HepG2 (cell line): ENCODE data around the gene SHF. TPM values are rescaled to one million over a fixed set of nuclear protein-coding genes. Genes with fewer than 3 reads are reported as not detected.

Experiments
- ATF1 ChIP-seq: IDR thresholded peaks from 2 replicates; pipeline ENCODE4 v1.6.1; 2016; ENCODE audit warnings: mild to moderate bottlenecking, control low read depth
- GZF1 ChIP-seq: sonication (generic); formaldehyde crosslinking; IDR thresholded peaks from 2 replicates; pipeline ENCODE4 v1.5.1; 2020; ENCODE audit warnings: mild to moderate bottlenecking, missing genetic modification reagents
- HHEX ChIP-seq: IDR thresholded peaks from 2 replicates; pipeline ENCODE4 v1.6.1; 2016; ENCODE audit warnings: control low read depth
- KMT2A ChIP-seq: sonication (generic); formaldehyde crosslinking; IDR thresholded peaks from 2 replicates; pipeline ENCODE4 v1.4.0; 2020; ENCODE audit warnings: missing genetic modification reagents
- NCOA5 ChIP-seq: sonication (generic); formaldehyde crosslinking; IDR thresholded peaks from 2 replicates; pipeline ENCODE4 v1.4.0; 2020; ENCODE audit warnings: missing genetic modification reagents
- POLR2G ChIP-seq: fragments of 200-400 bp; formaldehyde crosslinking; IDR thresholded peaks from 2 replicates; pipeline ENCODE4 v1.6.1; 2018; ENCODE audit warnings: mild to moderate bottlenecking, low read depth, low read length, moderate library complexity
- RBAK ChIP-seq: sonication (generic); formaldehyde crosslinking; IDR thresholded peaks from 2 replicates; pipeline ENCODE4 v1.5.1; 2020; ENCODE audit warnings: mild to moderate bottlenecking, missing genetic modification reagents
- REPIN1 ChIP-seq: sonication (generic); formaldehyde crosslinking; IDR thresholded peaks from 2 replicates; pipeline ENCODE4 v1.8.0; 2022; ENCODE audit warnings: missing genetic modification reagents, low read depth, mild to moderate bottlenecking, borderline replicate concordance
- SOX13 ChIP-seq, 3 experiments: fragments of 450-650 bp in 1 of 3; sonication (generic) in 1 of 3; formaldehyde crosslinking in 1 of 3; IDR thresholded peaks in 2 of 3; conservative IDR thresholded peaks in 1 of 3; 2 replicates each; pipeline versions ENCODE4 v1.5.0 to v1.6.1; 2016 to 2020; ENCODE audit warnings: antibody characterized with exemption in 1 of 3, mild to moderate bottlenecking in 1 of 3, missing compliant biosample characterization in 1 of 3, missing genetic modification reagents in 1 of 3, moderate library complexity in 1 of 3
- SRF ChIP-seq: IDR thresholded peaks from 2 replicates; pipeline ENCODE4 v1.6.1; 2011; ENCODE audit warnings: mild to moderate bottlenecking, low read depth, low read length, moderate library complexity
- STAT5B ChIP-seq: sonication (generic); formaldehyde crosslinking; IDR thresholded peaks from 2 replicates; pipeline ENCODE4 v1.4.0; 2020; ENCODE audit warnings: missing genetic modification reagents
- TRIM24 ChIP-seq: sonication (generic); formaldehyde crosslinking; IDR thresholded peaks from 2 replicates; pipeline ENCODE4 v1.8.0; 2022; ENCODE audit warnings: mild to moderate bottlenecking, missing genetic modification reagents
- WIZ ChIP-seq: sonication (generic); formaldehyde crosslinking; IDR thresholded peaks from 2 replicates; pipeline ENCODE4 v1.5.1; 2020; ENCODE audit warnings: mild to moderate bottlenecking, missing genetic modification reagents
- ZFP41 ChIP-seq: sonication (generic); formaldehyde crosslinking; IDR thresholded peaks from 2 replicates; pipeline ENCODE4 v1.4.0; 2020; ENCODE audit warnings: mild to moderate bottlenecking, missing genetic modification reagents, borderline replicate concordance
- ZNF136 ChIP-seq: sonication (generic); formaldehyde crosslinking; IDR thresholded peaks from 2 replicates; pipeline ENCODE4 v1.8.1; 2022; ENCODE audit warnings: low read depth, mild to moderate bottlenecking, moderate library complexity, missing genetic modification reagents
- ZNF383 ChIP-seq: sonication (generic); formaldehyde crosslinking; IDR thresholded peaks from 2 replicates; pipeline ENCODE4 v1.4.0; 2020; ENCODE audit warnings: missing genetic modification reagents, mild to moderate bottlenecking, borderline replicate concordance
- ZNF451 ChIP-seq: sonication (generic); formaldehyde crosslinking; IDR thresholded peaks from 2 replicates; pipeline ENCODE4 v1.5.0; 2020; ENCODE audit warnings: mild to moderate bottlenecking, missing genetic modification reagents
- ZNF543 ChIP-seq: sonication (generic); formaldehyde crosslinking; IDR thresholded peaks from 2 replicates; pipeline ENCODE4 v1.4.0; 2020; ENCODE audit warnings: mild to moderate bottlenecking, missing genetic modification reagents
- polyA plus RNA-seq, 8 experiments: library from polyadenylated mRNA; depleted of rRNA in 3 of 8; stranded (reverse) in 7 of 8; unstranded in 1 of 8; fragments of >200 nt; fragmentation: Illumina TruSeq in 4 of 8; extraction: Trizol in 4 of 8; gene quantifications; 2 replicates each; pipeline versions ENCODE4 v1.2.1 to v1.2.3, GENCODE V29; 2011 to 2016; ENCODE audit warnings: low read depth in 4 of 8, missing spikeins in 1 of 8, mixed read lengths in 1 of 8; ENCODE audit not compliant: insufficient read depth in 1 of 8
- total RNA-seq, 5 experiments: library from RNA; depleted of rRNA; stranded (reverse); fragments of >200 nt; fragmentation: Illumina TruSeq; extraction: Trizol; gene quantifications; 2 replicates each; pipeline ENCODE4 v1.2.3, GENCODE V29; 2016; ENCODE audit warnings: low read depth in 1 of 5
- TF ChIP-seq, protein P1 (sequence below): sonication (generic); formaldehyde crosslinking; IDR thresholded peaks from 2 replicates; pipeline ENCODE4 v1.4.0; 2020; ENCODE audit warnings: missing genetic modification reagents, mild to moderate bottlenecking, borderline replicate concordance
- TF ChIP-seq, protein P2 (sequence below): sonication (generic); formaldehyde crosslinking; IDR thresholded peaks from 2 replicates; pipeline ENCODE4 v1.9.0; 2021; ENCODE audit warnings: missing genetic modification reagents, borderline replicate concordance
- TF ChIP-seq, protein P3 (sequence below): sonication (generic); formaldehyde crosslinking; IDR thresholded peaks from 2 replicates; pipeline ENCODE4 v1.8.0; 2022; ENCODE audit warnings: missing genetic modification reagents, mild to moderate bottlenecking, inconsistent platforms, borderline replicate concordance

SHF gene
- total and polyA plus RNA-seq, 2 of the 13 experiments (the other 11 are each of a cell fraction or from before 2014, with no cell fraction given): 20.9 to 25.5 TPM

DNA sequence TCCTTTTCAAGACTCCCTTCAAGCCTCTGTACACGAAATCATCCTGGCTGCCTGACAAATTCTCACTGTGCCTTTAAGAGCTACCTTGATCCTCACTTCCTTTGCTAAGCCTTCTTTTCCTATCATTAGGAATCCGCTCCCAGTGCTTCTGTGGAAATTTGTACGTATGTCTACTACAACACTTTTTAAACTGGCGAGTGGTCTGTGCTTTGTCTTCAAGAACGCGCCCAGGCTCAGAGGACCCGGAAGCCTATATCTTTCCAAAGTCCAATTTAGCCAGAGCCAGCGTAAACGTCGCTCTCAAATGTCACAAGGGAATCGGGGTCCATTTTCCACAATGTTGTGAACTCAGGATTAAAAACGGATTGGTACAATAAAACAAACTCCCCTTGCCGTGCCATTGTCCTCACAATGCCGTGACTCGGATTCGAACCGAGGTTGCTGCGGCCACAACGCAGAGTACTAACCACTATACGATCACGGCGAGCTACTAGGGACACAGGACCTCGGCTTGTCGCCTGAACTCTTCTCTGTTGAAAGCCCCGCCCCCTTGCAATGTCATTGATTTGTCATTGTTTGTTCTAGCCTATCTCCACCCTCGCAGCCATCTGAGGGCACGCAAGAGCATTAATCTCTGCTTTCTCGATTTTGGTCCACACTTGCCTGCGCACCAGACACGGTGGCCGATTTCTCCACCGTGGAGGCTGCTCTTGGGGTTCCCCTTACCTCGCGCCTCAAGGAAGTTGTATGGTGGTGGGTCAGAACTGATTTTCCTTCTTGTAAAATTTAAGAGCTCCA, 12.4 kb upstream of the SHF start (continued):
- TF ChIP-seq KMT2A (no peak; the same call in 1 of the 2 replicates), ATF1 (CRISPR knock-in tag) (peak; percentile 60), ZNF543 (CRISPR knock-in tag) (no peak), NCOA5 (CRISPR knock-in tag) (no peak), POLR2G (peak; percentile 79), ZNF383 (CRISPR knock-in tag) (peak; percentile 91; the same call in 1 of the 2 replicates), TRIM24 (no peak), ZNF136 (CRISPR knock-in tag) (no peak), GZF1 (CRISPR knock-in tag) (no peak), ZNF451 (CRISPR knock-in tag) (peak; percentile 85; the same call in 1 of the 2 replicates), RBAK (CRISPR knock-in tag) (no peak), HHEX (no peak), REPIN1 (peak; percentile 97), STAT5B (CRISPR knock-in tag) (0 out of 2 replicates have a peak, but pooled peaks have one; percentile 43), SOX13 (IDR thresholded peaks at IDR 0.05) (peak; percentile 63; the same call in 1 of the 2 replicates), SOX13 (CRISPR knock-in tag; conservative IDR thresholded peaks at IDR 0.05 in 1 of 2, IDR thresholded peaks at IDR 0.05 in 1 of 2) (peak in 1 of 2 experiments; percentile 86; a peak in 2 of 4 replicates), ZFP41 (CRISPR knock-in tag) (no peak; the same call in 1 of the 2 replicates), SRF (peak; percentile 2; the same call in 1 of the 2 replicates), WIZ (CRISPR knock-in tag) (no peak)
- TF ChIP-seq, protein P1, sequence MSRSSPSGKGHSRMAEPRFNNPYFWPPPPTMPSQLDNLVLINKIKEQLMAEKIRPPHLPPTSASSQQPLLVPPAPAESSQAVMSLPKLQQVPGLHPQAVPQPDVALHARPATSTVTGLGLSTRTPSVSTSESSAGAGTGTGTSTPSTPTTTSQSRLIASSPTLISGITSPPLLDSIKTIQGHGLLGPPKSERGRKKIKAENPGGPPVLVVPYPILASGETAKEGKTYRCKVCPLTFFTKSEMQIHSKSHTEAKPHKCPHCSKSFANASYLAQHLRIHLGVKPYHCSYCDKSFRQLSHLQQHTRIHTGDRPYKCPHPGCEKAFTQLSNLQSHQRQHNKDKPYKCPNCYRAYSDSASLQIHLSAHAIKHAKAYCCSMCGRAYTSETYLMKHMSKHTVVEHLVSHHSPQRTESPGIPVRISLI (CRISPR knock-in tag): peak; percentile 51; the same call in 1 of the 2 replicates
- TF ChIP-seq, protein P2, sequence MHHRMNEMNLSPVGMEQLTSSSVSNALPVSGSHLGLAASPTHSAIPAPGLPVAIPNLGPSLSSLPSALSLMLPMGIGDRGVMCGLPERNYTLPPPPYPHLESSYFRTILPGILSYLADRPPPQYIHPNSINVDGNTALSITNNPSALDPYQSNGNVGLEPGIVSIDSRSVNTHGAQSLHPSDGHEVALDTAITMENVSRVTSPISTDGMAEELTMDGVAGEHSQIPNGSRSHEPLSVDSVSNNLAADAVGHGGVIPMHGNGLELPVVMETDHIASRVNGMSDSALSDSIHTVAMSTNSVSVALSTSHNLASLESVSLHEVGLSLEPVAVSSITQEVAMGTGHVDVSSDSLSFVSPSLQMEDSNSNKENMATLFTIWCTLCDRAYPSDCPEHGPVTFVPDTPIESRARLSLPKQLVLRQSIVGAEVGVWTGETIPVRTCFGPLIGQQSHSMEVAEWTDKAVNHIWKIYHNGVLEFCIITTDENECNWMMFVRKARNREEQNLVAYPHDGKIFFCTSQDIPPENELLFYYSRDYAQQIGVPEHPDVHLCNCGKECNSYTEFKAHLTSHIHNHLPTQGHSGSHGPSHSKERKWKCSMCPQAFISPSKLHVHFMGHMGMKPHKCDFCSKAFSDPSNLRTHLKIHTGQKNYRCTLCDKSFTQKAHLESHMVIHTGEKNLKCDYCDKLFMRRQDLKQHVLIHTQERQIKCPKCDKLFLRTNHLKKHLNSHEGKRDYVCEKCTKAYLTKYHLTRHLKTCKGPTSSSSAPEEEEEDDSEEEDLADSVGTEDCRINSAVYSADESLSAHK (CRISPR knock-in tag): no peak
- TF ChIP-seq, protein P3, sequence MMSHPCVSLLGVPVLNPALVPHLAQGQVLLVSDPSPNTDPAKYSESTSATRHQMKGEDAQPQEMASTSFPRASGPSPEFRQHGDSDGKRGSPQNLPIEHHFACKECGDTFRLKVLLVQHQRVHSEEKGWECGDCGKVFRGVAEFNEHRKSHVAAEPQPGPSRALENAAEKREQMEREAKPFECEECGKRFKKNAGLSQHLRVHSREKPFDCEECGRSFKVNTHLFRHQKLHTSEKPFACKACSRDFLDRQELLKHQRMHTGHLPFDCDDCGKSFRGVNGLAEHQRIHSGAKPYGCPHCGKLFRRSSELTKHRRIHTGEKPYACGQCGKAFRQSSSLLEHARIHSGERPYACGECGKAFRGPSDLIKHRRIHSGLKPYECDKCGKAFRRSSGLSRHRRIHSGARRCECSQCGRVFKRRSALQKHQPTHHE (CRISPR knock-in tag): peak; percentile 46; the same call in 1 of the 2 replicates
